Astrocyte of the spinal cord (primary cell): ENCODE results near the gene ZNF254.
"Not testable (repeated sequence)": the region's sequence is repeated elsewhere in the genome, so short reads cannot be mapped to it uniquely, and the experiment has no call there.

Experiments
- DNase-seq: peaks from one replicate; pipeline ENCODE4 v3.0.0; 2011; ENCODE audit warnings: low read depth, low spot score
- H3K4me3 ChIP-seq: 2 replicates; pipeline ENCODE4 v1.5.1; 2011; ENCODE audit warnings: low read depth, mild to moderate bottlenecking, low read length, moderate library complexity
- CTCF ChIP-seq: IDR thresholded peaks from 2 replicates; pipeline ENCODE4 v1.5.1; 2012; ENCODE audit warnings: low read depth, mild to moderate bottlenecking, low read length, inconsistent platforms
- in situ Hi-C: cut with HindIII; loops from 2 replicates; pipeline ENCODE4 v1.10.0; 2017; ENCODE audit warnings: low sequenced_read_pairs

Gene ZNF254

GRCh38 chr19:24081056-24081455 is 5.9 kb upstream of the ZNF254 start:
- no peak overlapping the region for H3K4me3 ChIP-seq
- TF ChIP-seq CTCF: no peak
- no peak for DNase-seq
- in situ Hi-C loops: no loop called here

GRCh38 chr19:24098359-24098758 is 11.4 kb downstream of the ZNF254 start:
- DNase-seq: no peak
- in situ Hi-C loops: no loop called here
- H3K4me3 ChIP-seq: no peak overlapping the region
- no peak for TF ChIP-seq CTCF

GRCh38 chr19:24099829-24100228 is 12.8 kb downstream of the ZNF254 start:
- no peak for DNase-seq
- in situ Hi-C loops: no loop called here
- H3K4me3 ChIP-seq: no peak overlapping the region
- no peak for TF ChIP-seq CTCF

GRCh38 chr19:24100597-24100996 is 13.6 kb downstream of the ZNF254 start:
- in situ Hi-C loops, H3K4me3 ChIP-seq, DNase-seq: not testable (repeated sequence)

GRCh38 chr19:24101459-24102115 is 14.6 kb downstream of the ZNF254 start:
- no peak for DNase-seq
- in situ Hi-C loops: no loop called here
- H3K4me3 ChIP-seq: no peak overlapping the region
- TF ChIP-seq CTCF: no peak

- TF ChIP-seq CTCF: no peak
- in situ Hi-C loops: no loop called here
- no peak overlapping the region for H3K4me3 ChIP-seq
- no peak for DNase-seq
These were observed 40.6 kb downstream of the ZNF254 start for GRCh38 chr19:24127601-24128000.

- peak; percentile 61 for DNase-seq
- H3K4me3 ChIP-seq: no peak overlapping the region
- TF ChIP-seq CTCF: no peak
- in situ Hi-C loops: no loop called here
These were observed 53.1 kb downstream of the ZNF254 start for GRCh38 chr19:24140099-24140498.
